Keratinocyte (primary cell): ENCODE results near the gene MRTFB. TPM values are rescaled to one million over a fixed set of nuclear protein-coding genes. Genes with fewer than 3 reads are reported as not detected.

ENCODE experiments used
- DNase-seq: peaks from one replicate; pipeline ENCODE4 v3.0.0-alpha.2; 2011; ENCODE audit warnings: low read depth, missing footprints, low spot score
- FAIRE-seq: peaks from 2 replicates; lab custom pipeline; 2011; peaks lifted over from hg19 to GRCh38; lab: Jason Lieb, UNC
- H2AFZ ChIP-seq: 2 replicates; pipeline ENCODE4 v1.6.0; 2012; ENCODE audit warnings: low read length, control low read depth, inconsistent platforms; ENCODE audit not compliant: control insufficient read depth
- H3K27ac ChIP-seq: 2 replicates; pipeline ENCODE4 v1.5.1; 2011; ENCODE audit warnings: low read length; ENCODE audit not compliant: control insufficient read depth, insufficient read depth
- H3K27me3 ChIP-seq: 3 replicates; pipeline ENCODE4 v1.6.0; 2011; ENCODE audit warnings: low read length; ENCODE audit not compliant: control insufficient read depth, insufficient read depth; ENCODE audit errors: extremely low read depth
- H3K36me3 ChIP-seq, 2 experiments: 2 replicates in 1 of 2; 3 replicates in 1 of 2; pipeline ENCODE4 v1.5.1; 2011; ENCODE audit warnings: low read length in 2 of 2, mild to moderate bottlenecking in 1 of 2; ENCODE audit not compliant: control insufficient read depth in 2 of 2, insufficient read depth in 2 of 2; ENCODE audit errors: extremely low read depth in 1 of 2
- H3K4me1 ChIP-seq: 3 replicates; pipeline ENCODE4 v1.5.1; 2011; ENCODE audit warnings: low read length; ENCODE audit not compliant: control insufficient read depth, insufficient read depth; ENCODE audit errors: extremely low read depth
- H3K4me2 ChIP-seq: 3 replicates; pipeline ENCODE4 v1.6.0; 2011; ENCODE audit warnings: low read depth, low read length; ENCODE audit not compliant: control insufficient read depth, insufficient read depth; ENCODE audit errors: extremely low read depth
- H3K4me3 ChIP-seq, 3 experiments: fragments of 200-600 bp in 1 of 3; sonication (generic) in 1 of 3; 2 replicates in 2 of 3; 3 replicates in 1 of 3; pipeline ENCODE4 v1.5.1; 2011 to 2016; ENCODE audit warnings: low read length in 3 of 3, mild to moderate bottlenecking in 3 of 3, control low read depth in 2 of 3, inconsistent platforms in 1 of 3, low read depth in 1 of 3, mixed read lengths in 1 of 3, mixed run types in 1 of 3, moderate library complexity in 1 of 3; ENCODE audit not compliant: control insufficient read depth in 2 of 3, insufficient read depth in 2 of 3; ENCODE audit errors: extremely low read depth in 1 of 3
- H3K79me2 ChIP-seq: 2 replicates; pipeline ENCODE4 v1.6.0; 2012; ENCODE audit warnings: low read length; ENCODE audit not compliant: control insufficient read depth, insufficient read depth
- H3K9ac ChIP-seq: 3 replicates; pipeline ENCODE4 v1.6.0; 2011; ENCODE audit warnings: low read length; ENCODE audit not compliant: control insufficient read depth, insufficient read depth; ENCODE audit errors: extremely low read depth
- H3K9me1 ChIP-seq: 3 replicates; pipeline ENCODE4 v1.6.0; 2011; ENCODE audit warnings: low read length; ENCODE audit not compliant: control insufficient read depth, insufficient read depth; ENCODE audit errors: extremely low read depth
- H3K9me3 ChIP-seq: 2 replicates; pipeline ENCODE4 v1.5.1; 2012; ENCODE audit warnings: low read depth, low read length; ENCODE audit not compliant: control insufficient read depth
- H4K20me1 ChIP-seq: 3 replicates; pipeline ENCODE4 v1.6.0; 2011; ENCODE audit warnings: low read length; ENCODE audit not compliant: control insufficient read depth, insufficient read depth; ENCODE audit errors: extremely low read depth
- EZH2 ChIP-seq: IDR thresholded peaks from one replicate; pipeline ENCODE4 v1.6.1; 2012; ENCODE audit warnings: inconsistent platforms, mild to moderate bottlenecking, low read length, moderate library complexity
- dilution Hi-C: fragments of 300-500 bp; cut with MboI; formaldehyde crosslinking; loops from one replicate; pipeline ENCODE4 v1.7.0; 2020; ENCODE audit warnings: low sequenced_read_pairs; ENCODE audit not compliant: extremely low pct_ligation_motif_present
- polyA plus RNA-seq, 5 experiments: library from polyadenylated mRNA; depleted of rRNA in 3 of 5; stranded (reverse) in 3 of 5; stranded (forward) in 1 of 5; unstranded in 1 of 5; fragments of >200 nt; gene quantifications; 1 replicate in 1 of 5; 2 replicates in 3 of 5; 3 replicates in 1 of 5; pipeline versions ENCODE4 v1.2.1 to v1.2.3, GENCODE V29; 2011 to 2012; ENCODE audit warnings: missing spikeins in 2 of 5, low read depth in 1 of 5, low replicate concordance in 1 of 5
- TF ChIP-seq, protein P1 (sequence below), 3 experiments: IDR thresholded peaks in 1 of 3; conservative IDR thresholded peaks in 1 of 3; optimal IDR thresholded peaks in 1 of 3; 2 replicates in 2 of 3; 3 replicates in 1 of 3; pipeline versions ENCODE3 to v1.5.1; 2011; ENCODE audit warnings: low read length in 3 of 3, mild to moderate bottlenecking in 3 of 3, moderate library complexity in 2 of 3, control low read depth in 1 of 3, inconsistent platforms in 1 of 3; ENCODE audit not compliant: insufficient read depth in 2 of 3; ENCODE audit errors: extremely low read depth in 1 of 3

MRTFB gene
- polyA plus RNA-seq, 1 donor (not counting 4 experiments of a cell fraction or from before 2014, with no cell fraction given) = 12.1 TPM

DNA sequence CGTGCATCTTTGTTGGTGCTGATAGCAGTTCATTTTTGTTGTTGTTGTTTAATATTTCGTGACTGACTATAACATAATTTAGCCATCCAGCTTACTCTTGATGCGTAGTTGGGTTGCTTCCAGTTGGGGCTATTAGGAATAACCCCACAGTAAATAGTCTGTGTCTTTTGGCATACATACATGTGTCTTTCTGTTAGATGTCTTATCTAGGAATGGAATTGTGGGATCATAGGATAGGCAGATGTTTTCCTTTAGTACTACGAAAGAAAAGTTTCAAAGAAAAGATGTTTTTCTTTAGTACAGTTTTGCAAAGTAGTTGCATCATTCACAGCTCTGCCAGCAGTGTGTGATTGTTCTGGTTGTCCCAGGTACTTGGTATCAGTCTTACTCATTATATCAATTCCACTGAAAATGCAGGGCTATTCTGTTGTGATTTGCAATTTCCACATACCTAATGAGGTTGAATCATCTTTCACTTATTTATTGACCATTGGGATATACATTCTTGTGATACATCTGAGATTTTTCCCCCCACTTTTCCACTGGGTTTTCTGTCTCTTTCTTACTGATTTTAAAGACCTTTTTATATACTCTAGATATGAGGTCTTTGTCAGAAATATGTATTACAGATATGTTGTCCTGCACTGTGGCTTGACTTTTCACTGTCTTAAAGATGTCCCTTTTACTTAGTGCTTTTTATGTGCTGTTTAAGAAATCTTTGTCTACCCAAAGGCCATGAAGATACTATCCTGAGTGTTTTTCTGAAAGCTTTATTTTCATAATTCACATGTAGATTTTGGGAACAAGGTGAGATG, 173.3 kb downstream of the MRTFB start:
- Histone ChIP-seq H3K4me3 (no peak overlapping the region), H3K9me1 (no peaks in the 10 kb centered on the region), H3K9ac (no peak overlapping the region), H3K27me3 (no peaks in the 10 kb centered on the region), H3K27ac (no peak overlapping the region), H3K4me2 (no peak overlapping the region), H4K20me1 (no peaks in the 10 kb centered on the region), H2AFZ (no peak overlapping the region), H3K36me3 (peaks cover 9 to 30% of the 10 kb centered on the region in 2 experiments), H3K9me3 (no peaks in the 10 kb centered on the region), H3K4me1 (no peaks in the 10 kb centered on the region), H3K79me2 (no peaks in the 10 kb centered on the region)
- dilution Hi-C loops = no loop called here
- no peak for TF ChIP-seq EZH2
- TF ChIP-seq, protein P1, sequence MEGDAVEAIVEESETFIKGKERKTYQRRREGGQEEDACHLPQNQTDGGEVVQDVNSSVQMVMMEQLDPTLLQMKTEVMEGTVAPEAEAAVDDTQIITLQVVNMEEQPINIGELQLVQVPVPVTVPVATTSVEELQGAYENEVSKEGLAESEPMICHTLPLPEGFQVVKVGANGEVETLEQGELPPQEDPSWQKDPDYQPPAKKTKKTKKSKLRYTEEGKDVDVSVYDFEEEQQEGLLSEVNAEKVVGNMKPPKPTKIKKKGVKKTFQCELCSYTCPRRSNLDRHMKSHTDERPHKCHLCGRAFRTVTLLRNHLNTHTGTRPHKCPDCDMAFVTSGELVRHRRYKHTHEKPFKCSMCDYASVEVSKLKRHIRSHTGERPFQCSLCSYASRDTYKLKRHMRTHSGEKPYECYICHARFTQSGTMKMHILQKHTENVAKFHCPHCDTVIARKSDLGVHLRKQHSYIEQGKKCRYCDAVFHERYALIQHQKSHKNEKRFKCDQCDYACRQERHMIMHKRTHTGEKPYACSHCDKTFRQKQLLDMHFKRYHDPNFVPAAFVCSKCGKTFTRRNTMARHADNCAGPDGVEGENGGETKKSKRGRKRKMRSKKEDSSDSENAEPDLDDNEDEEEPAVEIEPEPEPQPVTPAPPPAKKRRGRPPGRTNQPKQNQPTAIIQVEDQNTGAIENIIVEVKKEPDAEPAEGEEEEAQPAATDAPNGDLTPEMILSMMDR (optimal IDR thresholded peaks at IDR 0.05 in 1 of 3, IDR thresholded peaks at IDR 0.05 in 1 of 3, conservative IDR thresholded peaks at IDR 0.05 in 1 of 3; ENCODE audit: extremely low read depth in 1 of 3, insufficient read depth in 2 of 3, low read length in 3 of 3) = no peak
- no peak for DNase-seq
- no peak for FAIRE-seq

DNA sequence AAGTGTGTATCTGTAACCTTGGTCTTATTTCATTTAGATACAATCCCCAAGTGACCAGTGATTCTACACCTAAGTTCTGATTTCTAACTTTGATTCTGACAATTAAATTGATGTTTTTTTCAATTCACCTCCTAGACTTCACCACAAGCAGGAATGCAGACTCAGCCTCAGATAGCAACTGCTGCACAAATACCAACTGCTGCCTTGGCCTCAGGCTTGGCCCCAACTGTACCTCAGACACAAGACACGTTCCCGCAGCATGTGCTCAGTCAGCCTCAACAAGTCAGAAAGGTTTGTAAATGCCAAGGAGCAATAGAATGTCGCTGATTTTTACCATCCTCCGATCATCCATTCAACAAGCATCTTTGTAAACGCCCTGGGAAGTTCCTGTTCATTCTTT, 177.7 kb downstream of the MRTFB start:
- Histone ChIP-seq H3K36me3 (peaks cover 25 to 32% of the 10 kb centered on the region in 2 experiments), H3K9me3 (no peaks in the 10 kb centered on the region), H4K20me1 (no peaks in the 10 kb centered on the region), H3K79me2 (no peaks in the 10 kb centered on the region), H3K9me1 (no peaks in the 10 kb centered on the region), H3K4me1 (no peaks in the 10 kb centered on the region), H3K4me3 (no peak overlapping the region), H2AFZ (no peak overlapping the region), H3K4me2 (no peak overlapping the region), H3K27ac (no peak overlapping the region), H3K9ac (no peak overlapping the region), H3K27me3 (no peaks in the 10 kb centered on the region)
- TF ChIP-seq EZH2 = no peak
- DNase-seq = no peak
- dilution Hi-C loops = no loop called here
- no peak for FAIRE-seq
